Measurements from ENCODE around the gene TFG.
A peak's percentile ranks its signal among the peaks of the same experiment; 100 is the strongest.

TFG gene

GRCh38 chr3:100708644-100708988 lies 678 bp upstream of the TFG start:
- no peak for FAIRE-seq

DNA sequence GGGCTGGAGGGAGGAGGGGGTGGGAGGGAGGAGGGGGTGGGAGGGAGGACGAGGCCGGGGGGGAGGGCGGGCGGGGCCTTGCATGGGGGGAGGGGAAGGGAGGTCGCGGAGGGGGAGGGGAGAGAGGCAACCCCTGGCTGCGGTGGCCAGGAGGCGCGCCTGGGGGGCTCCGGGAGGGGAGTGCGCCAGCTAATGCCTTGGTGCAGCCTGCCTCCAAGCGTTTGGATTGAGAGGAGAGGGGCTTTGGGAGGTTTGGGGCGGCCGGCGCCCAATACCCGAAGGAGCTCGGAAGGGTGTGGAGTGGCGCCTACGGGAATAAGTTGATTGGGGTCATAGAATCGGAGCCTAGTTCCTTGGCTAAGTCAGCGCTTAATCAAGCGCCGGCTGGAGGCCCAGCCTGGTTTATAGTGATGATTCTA lies 557 bp downstream of the TFG start:
- FAIRE-seq = no peak

DNA sequence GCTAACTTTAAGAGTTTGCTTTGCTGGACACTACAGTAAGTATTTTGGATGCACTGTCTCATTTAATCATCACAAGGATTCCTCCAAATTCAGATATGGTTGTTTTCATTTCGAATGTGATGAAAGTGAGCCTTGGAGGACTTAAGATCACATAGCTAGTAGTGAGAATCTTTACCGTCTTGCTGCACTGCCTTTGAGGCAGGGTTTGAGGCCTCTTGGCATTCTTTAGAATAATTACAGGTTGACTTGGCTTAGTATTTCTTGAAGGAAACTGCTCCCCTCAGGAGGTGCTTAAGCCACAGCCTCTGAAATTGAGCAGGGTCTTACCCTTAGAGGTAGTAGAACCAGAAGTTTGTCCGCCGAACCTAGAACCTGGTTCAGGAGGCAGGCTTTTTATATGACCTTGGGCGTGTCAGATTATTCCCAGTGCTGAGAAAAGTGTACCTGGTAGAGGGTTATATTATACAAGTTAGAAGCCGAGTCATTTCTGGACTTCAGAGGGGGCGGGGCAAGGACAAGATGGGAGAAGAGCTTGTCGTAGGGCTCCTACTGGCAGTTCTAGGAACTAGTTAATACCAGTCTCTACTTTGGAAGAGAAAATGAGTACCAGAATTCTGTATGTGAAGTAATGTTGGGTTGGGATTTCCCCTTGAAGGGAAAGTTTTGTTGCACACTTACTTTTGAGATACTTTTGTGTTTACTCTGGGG lies 1.1 kb downstream of the TFG start:
- FAIRE-seq = no peak

DNA sequence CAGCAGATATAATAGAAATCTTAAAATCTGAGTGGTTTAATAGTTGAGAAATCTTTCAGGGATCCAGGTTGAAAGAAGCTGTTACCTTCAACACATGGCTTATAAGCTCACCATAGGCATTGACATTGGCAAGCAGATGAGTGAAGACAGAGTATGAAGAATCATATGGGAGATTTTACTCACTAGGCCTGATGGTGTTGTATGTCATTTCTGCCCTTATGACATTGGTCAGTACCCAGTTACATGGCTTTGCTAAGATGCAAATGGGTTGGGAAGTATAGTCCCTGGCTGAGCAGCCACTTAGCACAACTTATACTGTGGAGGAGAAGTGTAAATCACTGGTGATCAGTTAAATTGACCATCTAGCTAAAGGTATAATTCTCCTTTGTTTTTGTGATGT lies 5.9 kb downstream of the TFG start:
- FAIRE-seq = no peak

- FAIRE-seq = no peak
These were observed 7.8 kb downstream of the TFG start for GRCh38 chr3:100717063-100717462.

GRCh38 chr3:100717637-100718487 lies 8.6 kb downstream of the TFG start:
- FAIRE-seq = no peak

- no peak for FAIRE-seq
These were observed 9.8 kb downstream of the TFG start for GRCh38 chr3:100719136-100719535.

GRCh38 chr3:100720426-100720825 lies 11.1 kb downstream of the TFG start:
- no peak for FAIRE-seq

DNA sequence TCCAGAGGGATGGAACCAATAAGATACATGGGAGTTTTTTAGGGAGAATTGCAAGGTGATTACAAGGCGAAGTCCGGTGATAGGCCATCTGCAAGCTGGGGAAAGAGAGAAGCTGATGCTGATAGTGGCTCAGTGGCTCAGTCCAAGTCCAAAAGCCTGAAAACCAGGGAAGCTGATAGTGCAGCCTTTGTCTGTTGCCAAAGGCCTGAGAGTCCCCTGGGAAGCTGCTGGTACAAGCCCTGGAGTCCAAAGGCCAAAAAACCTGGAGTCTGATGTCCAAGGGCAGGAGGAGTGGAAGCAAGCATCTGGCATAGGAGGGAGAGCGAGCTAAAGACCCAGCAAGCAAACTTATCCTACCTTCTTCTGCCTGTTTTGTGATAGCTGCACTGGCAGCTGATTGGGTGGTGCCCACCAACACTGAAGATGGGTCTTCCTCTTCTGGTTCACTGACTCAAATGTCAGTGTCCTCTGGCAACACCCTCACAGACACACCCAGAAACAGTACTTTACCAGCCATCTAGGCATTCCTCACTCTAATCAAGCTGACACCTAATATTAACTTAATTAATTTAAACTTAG lies 16.7 kb downstream of the TFG start:
- no peak for FAIRE-seq

GRCh38 chr3:100726706-100727105 lies 17.4 kb downstream of the TFG start:
- no peak for FAIRE-seq

GRCh38 chr3:100730524-100730923 lies 21.2 kb downstream of the TFG start:
- no peak for FAIRE-seq

DNA sequence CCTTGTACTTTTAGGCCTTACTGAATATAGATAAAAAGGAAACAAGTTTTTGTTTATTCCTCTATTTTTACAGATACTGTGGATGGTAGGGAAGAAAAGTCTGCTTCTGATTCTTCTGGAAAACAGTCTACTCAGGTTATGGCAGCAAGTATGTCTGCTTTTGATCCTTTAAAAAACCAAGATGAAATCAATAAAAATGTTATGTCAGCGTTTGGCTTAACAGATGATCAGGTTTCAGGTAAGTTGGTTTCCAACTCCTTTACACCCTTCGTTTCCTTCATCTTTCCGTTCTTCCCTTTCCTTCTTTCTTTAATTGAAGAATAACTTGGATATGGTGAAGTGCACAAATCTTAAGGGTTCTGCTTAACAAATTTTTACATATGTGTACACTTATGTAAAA lies 23.1 kb downstream of the TFG start:
- FAIRE-seq = no peak

DNA sequence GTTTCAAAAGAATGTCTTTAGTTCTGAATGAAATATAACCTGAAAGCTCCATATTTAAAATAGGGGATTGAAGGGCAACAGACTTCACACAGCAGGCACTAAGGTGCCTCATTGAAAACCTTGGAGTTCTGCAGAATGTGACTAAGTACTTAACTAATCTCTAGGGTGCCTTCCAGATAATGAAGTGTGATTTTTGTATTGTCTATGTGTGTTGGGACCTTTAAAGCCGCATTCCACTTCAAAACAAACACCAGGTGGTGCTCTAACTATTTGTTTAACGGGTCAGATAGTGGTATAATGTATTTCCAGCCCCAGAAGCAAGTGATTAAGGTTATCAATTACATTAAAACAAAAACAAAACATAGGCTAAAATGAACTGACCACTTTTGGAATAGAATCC lies 28.0 kb downstream of the TFG start:
- FAIRE-seq = peak; percentile 15

DNA sequence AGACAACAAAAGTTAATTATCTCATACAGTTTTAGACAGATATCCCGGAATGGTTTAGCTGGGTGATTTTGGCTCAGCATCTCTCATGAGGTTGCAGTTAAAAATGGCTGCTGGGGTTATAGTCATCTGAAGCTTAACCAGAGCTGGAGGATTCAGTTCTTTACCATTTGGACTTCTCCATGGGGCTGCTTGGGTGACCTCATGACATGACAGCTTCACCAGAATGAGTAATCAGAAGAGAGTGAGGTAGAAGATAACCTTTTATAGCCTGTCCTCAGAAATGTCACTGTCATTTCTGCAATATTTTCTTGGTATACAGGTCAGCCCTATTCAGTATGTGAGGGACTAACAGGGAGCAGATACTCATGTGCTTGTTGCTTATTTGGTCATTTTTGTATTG lies 30.9 kb downstream of the TFG start:
- no peak for FAIRE-seq

DNA sequence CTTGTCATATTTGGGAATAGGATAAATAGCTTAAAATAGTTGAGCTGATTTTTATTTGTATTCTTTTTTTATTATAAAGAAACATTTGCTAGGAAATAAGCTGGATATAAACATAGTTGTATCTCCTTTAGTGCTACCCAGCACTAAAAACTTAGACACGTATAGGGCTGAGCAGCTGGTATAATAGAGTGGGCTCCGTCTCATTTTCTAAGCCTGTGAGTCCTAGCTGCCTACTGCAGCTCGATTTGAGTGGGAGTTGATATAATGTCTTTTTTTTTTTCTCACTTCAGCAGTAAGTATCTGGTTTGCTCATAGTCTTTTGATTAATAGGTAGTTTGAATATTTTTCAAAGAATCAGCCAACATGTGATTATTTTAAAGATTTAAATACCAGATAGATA lies 34.2 kb downstream of the TFG start:
- FAIRE-seq = no peak

GRCh38 chr3:100744671-100745070 lies 35.4 kb downstream of the TFG start:
- FAIRE-seq = no peak

DNA sequence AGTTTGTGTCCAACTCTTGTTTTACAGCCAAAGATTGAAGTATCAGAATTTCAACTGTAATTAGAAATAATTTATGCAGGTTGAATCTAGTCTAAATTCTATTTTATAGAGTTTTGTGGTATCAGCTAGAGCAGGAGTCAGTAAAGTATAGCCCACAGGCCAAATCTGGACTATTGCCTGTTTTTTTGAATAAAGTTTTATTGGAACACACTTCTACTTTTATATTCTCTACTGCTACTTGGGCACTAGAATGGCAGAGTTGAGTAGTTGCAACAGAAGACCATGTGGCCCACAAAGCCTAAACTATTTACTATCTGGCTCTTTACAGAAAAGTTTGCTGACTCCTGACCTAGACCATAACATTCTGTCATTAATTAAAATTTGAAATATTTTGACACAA lies 36.3 kb downstream of the TFG start:
- no peak for FAIRE-seq

GRCh38 chr3:100746092-100746491 lies 36.8 kb downstream of the TFG start:
- no peak for FAIRE-seq

DNA sequence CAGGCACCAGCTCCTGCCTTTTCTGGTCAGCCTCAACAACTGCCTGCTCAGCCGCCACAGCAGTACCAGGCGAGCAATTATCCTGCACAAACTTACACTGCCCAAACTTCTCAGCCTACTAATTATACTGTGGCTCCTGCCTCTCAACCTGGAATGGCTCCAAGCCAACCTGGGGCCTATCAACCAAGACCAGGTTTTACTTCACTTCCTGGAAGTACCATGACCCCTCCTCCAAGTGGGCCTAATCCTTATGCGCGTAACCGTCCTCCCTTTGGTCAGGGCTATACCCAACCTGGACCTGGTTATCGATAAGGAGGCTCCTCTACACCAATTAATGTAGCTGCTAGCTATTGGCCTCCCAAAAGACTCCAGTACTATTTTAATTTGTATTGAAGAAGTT lies 38.9 kb downstream of the TFG start:
- no peak for FAIRE-seq

- no peak for FAIRE-seq
These were observed 39.7 kb downstream of the TFG start for GRCh38 chr3:100748967-100749366.

DNA sequence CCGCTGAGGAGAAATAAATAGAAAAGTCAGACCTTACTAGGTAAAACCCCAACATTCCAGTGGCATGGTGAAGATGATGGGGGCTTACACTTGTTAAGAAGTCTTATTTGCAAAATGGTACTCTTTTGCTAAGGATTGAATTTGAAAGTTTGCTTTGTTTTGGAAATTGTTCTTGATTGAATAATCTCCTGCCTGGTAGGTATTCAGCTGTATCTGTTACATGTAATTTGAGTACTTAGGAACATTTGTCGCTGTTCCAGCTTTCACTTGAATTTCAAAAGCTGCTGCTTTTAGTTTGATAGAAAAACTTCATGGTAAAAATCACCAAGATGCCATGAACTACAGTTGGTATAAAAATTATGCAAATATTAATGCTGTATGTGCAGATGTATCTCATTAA lies 44.6 kb downstream of the TFG start:
- FAIRE-seq = no peak

DNA sequence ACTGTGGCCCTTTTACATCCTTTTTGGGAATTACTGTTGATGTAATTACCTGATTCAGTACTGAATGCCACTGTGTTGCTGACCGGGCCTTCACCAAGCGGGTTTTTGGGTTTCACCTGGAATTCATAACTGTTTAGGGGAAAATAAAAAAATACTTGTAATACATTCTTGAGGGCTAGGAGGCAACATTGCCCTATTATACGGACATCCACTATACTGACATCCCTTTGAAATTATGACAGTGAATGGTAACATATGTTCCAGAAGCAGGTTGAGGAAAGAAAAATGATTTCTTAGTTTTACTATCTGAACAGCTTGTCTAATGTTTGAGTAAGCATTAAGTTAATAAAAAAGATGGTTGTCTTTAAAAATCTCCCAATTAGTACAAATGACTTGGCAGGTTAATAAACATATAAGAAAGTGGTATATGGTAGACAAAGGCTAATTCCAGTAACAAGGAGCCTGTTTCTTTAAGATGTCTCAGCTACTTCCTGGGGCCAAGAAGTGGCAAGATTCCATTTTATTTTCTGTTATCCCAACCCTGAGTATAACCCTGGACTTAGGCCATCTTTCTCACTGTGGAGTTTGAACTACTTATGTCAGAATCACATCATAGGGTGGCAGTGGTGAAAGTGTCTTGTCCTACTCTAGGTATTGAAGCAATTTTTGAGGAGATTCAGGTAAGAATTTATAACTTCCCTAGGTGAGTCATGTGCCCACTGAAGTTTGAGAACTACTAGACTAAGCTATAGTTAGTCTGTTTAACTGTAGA lies 45.5 kb downstream of the TFG start:
- no peak for FAIRE-seq

GRCh38 chr3:100756441-100756840 lies 47.1 kb downstream of the TFG start:
- FAIRE-seq = no peak

GRCh38 chr3:100759159-100759558 lies 49.9 kb downstream of the TFG start:
- no peak for FAIRE-seq
